22Rv1 (cell line): ENCODE measurements around the gene PLXDC2.

ENCODE experiments used
- H3K27ac ChIP-seq: fragments of 450-650 bp; 2 replicates; pipeline ENCODE4 v1.5.1; 2017
- ZFX ChIP-seq: fragments of 450-650 bp; IDR thresholded peaks from 2 replicates; pipeline ENCODE4 v1.6.1; 2017; ENCODE audit warnings: antibody characterized with exemption, borderline replicate concordance
- TF ChIP-seq, protein P1 (sequence below): fragments of 450-650 bp; IDR thresholded peaks from 2 replicates; pipeline ENCODE4 v1.5.1; 2017; ENCODE audit warnings: mild to moderate bottlenecking

The PLXDC2 gene

DNA sequence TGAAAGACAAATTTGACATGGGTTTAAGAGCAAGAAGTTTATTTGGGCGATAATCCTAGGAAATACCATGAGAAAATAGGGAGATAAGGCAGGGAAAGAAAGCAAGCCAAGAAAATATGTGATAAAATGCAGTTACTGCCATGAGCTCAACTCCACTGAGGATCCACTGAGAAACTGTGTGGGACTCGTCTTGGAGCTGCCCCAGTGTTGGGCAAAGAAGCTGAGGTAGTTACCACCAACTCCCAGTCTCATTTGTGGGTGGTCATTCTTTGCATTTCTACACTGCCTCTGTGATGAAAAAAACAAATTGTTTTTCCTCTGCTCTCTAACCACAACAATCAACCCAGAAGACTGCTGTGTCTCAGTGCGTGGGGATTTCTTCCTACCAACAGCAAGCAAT is 498.2 kb downstream of the PLXDC2 start:
- no peak for TF ChIP-seq ZFX
- TF ChIP-seq, protein P1, sequence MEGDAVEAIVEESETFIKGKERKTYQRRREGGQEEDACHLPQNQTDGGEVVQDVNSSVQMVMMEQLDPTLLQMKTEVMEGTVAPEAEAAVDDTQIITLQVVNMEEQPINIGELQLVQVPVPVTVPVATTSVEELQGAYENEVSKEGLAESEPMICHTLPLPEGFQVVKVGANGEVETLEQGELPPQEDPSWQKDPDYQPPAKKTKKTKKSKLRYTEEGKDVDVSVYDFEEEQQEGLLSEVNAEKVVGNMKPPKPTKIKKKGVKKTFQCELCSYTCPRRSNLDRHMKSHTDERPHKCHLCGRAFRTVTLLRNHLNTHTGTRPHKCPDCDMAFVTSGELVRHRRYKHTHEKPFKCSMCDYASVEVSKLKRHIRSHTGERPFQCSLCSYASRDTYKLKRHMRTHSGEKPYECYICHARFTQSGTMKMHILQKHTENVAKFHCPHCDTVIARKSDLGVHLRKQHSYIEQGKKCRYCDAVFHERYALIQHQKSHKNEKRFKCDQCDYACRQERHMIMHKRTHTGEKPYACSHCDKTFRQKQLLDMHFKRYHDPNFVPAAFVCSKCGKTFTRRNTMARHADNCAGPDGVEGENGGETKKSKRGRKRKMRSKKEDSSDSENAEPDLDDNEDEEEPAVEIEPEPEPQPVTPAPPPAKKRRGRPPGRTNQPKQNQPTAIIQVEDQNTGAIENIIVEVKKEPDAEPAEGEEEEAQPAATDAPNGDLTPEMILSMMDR: no peak
- H3K27ac ChIP-seq: no peak overlapping the region

- TF ChIP-seq ZFX: no peak
- TF ChIP-seq, protein P1: no peak
- H3K27ac ChIP-seq: no peak overlapping the region
These were observed 511.7 kb downstream of the PLXDC2 start for GRCh38 chr10:20327954-20328353.

DNA sequence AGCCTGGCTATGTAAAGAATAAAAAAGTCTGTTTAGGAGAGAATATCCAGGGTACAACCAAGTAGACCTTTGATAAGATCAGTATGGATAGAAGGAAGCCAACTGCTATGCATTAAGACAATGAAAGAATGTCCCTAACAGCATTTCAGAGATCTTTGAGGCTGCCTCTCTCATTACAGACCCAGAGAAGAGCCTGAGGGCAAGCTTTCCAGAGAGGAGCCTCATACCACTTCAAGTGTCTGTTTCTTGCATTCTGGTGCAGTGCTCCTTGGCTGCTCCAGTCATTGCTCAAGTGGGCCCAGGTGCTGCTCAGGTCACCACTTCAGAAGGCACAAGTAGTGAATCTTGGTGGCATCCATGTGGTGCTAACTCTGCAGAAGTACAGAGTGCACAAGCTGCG is 514.0 kb downstream of the PLXDC2 start:
- TF ChIP-seq ZFX: no peak
- TF ChIP-seq, protein P1: no peak
- H3K27ac ChIP-seq: no peak overlapping the region

GRCh38 chr10:20334559-20334958 is 518.3 kb downstream of the PLXDC2 start:
- TF ChIP-seq, protein P1: no peak
- TF ChIP-seq ZFX: no peak
- no peak overlapping the region for H3K27ac ChIP-seq
